Activated B cell treated with CpG ODN at 0.5 μM for 24 hours (primary cell): ENCODE data around the gene PTPRO. TPM values are rescaled to one million over a fixed set of nuclear protein-coding genes. Genes with fewer than 3 reads are reported as not detected.

Experiments used
- ATAC-seq: fragments of 200-7000 bp; cut with Tn5 transposase; one replicate; pipeline ENCODE4 v1.10.0; 2021; ENCODE audit warnings: low read depth, mild to moderate bottlenecking, moderate library complexity
- CTCF ChIA-PET: fragments of 350-600 bp; sonication (Branson Sonifier 250); formaldehyde crosslinking; loops from one replicate; lab custom pipeline; 2021; ENCODE audit warnings: antibody characterized with exemption; lab: Charles Lee
- POLR2A ChIA-PET: fragments of 350-600 bp; sonication (Branson Sonifier 250); formaldehyde crosslinking; loops from one replicate; lab custom pipeline; 2021; ENCODE audit warnings: antibody characterized with exemption; lab: Charles Lee
- DNase-seq: peaks from one replicate; pipeline ENCODE4 v3.0.0; 2022
- H3K27ac Mint-ChIP-seq: one replicate; pipeline ENCODE4 v1.8.0; 2020; ENCODE audit warnings: mixed read lengths
- H3K27me3 Mint-ChIP-seq: one replicate; pipeline ENCODE4 v1.8.0; 2021; ENCODE audit warnings: mixed read lengths
- H3K36me3 Mint-ChIP-seq: one replicate; pipeline ENCODE4 v1.8.0; 2021; ENCODE audit warnings: low read depth, mixed read lengths
- H3K4me1 Mint-ChIP-seq: one replicate; pipeline ENCODE4 v1.8.0; 2021; ENCODE audit warnings: mixed read lengths
- H3K4me3 Mint-ChIP-seq: one replicate; pipeline ENCODE4 v1.8.0; 2020; ENCODE audit warnings: mild to moderate bottlenecking, mixed read lengths
- H3K9me3 Mint-ChIP-seq: one replicate; pipeline ENCODE4 v1.8.0; 2020; ENCODE audit warnings: mixed read lengths
- CTCF ChIP-seq: fragments of 200-600 bp; IDR thresholded peaks from one replicate; pipeline ENCODE4 v1.8.0; 2022; ENCODE audit warnings: antibody characterized with exemption, mild to moderate bottlenecking
- intact Hi-C: fragments of 100-400 bp; cut with micrococcal nuclease; formaldehyde crosslinking; loops from one replicate; pipeline ENCODE4 v1.15.1; 2024
- total RNA-seq: library from RNA; stranded (reverse); gene quantifications from 2 replicates; pipeline ENCODE4 v1.2.3, GENCODE V29; 2022

The PTPRO gene
- total RNA-seq, 1 donor from 2014 or later: 23.9 TPM

- no peak for DNase-seq
- peak; percentile 83 for TF ChIP-seq CTCF
- H3K36me3 Mint-ChIP-seq: peaks cover 84% of the 10 kb centered on the region
- ChIA-PET POLR2A (interaction anchor here (0.7 to 1.4 kb wide), 7 partner anchors 37 to 1219 kb away, joined by 3 to 16 read pairs (median 4); partner anchors contain the start of genes ATF7IP and DERA), CTCF (interaction anchor here (0.5 to 11.6 kb wide), 30 partner anchors 10 to 1708 kb away, joined by 3 to 480 read pairs (median 4); partner anchors contain the start of gene DERA)
- H3K4me3 Mint-ChIP-seq: no peak overlapping the region
- no peaks in the 10 kb centered on the region for H3K27me3 Mint-ChIP-seq
- intact Hi-C loops: loop anchor here (1.0 to 10.0 kb wide), 6 partner anchors 13 to 430 kb away; partner anchors contain the start of gene RERG
- H3K27ac Mint-ChIP-seq: no peak overlapping the region
- no peaks in the 10 kb centered on the region for H3K9me3 Mint-ChIP-seq
- no peaks in the 10 kb centered on the region for H3K4me1 Mint-ChIP-seq
- peak; percentile 71 for ATAC-seq
These were observed 262.2 kb downstream of the PTPRO start for GRCh38 chr12:15584366-15585041.

GRCh38 chr12:15589328-15590032 is 267.2 kb downstream of the PTPRO start:
- H3K27me3 Mint-ChIP-seq: no peaks in the 10 kb centered on the region
- no peak overlapping the region for H3K4me3 Mint-ChIP-seq
- ChIA-PET CTCF (interaction anchor here (1.0 to 11.6 kb wide), 12 partner anchors 10 to 313 kb away, joined by 3 to 480 read pairs (median 4); no protein-coding TSS in a partner anchor), POLR2A (no interaction called here)
- DNase-seq (no peak), ATAC-seq (no peak)
- peaks cover 9% of the 10 kb centered on the region for H3K4me1 Mint-ChIP-seq
- H3K27ac Mint-ChIP-seq: peak overlapping the region; percentile 14
- H3K9me3 Mint-ChIP-seq: no peaks in the 10 kb centered on the region
- no peak for TF ChIP-seq CTCF
- intact Hi-C loops: loop anchor here (1.0 to 10.0 kb wide), 4 partner anchors 195 to 435 kb away; partner anchors contain the start of gene EPS8
- peaks cover 64% of the 10 kb centered on the region for H3K36me3 Mint-ChIP-seq

- Mint-ChIP-seq H3K27ac (peak overlapping the region; percentile 14), H3K4me1 (peaks cover 9% of the 10 kb centered on the region)
These were observed 268.0 kb downstream of the PTPRO start for GRCh38 chr12:15590180-15590826.

GRCh38 chr12:15591811-15592210 is 269.5 kb downstream of the PTPRO start:
- DNase-seq (no peak), ATAC-seq (no peak)
- H3K27ac Mint-ChIP-seq: no peak overlapping the region
- H3K4me1 Mint-ChIP-seq: peaks cover 9% of the 10 kb centered on the region
- no peak overlapping the region for H3K4me3 Mint-ChIP-seq
- POLR2A ChIA-PET: no interaction called here
- intact Hi-C loops: loop anchor here (10.0 kb wide), 1 partner anchor 193 kb away; the partner anchor contains the start of gene EPS8
- no peaks in the 10 kb centered on the region for H3K9me3 Mint-ChIP-seq
- CTCF ChIA-PET: interaction anchor here (1.4 to 4.2 kb wide), 4 partner anchors 60 to 307 kb away, joined by 4 to 46 read pairs (median 27); no protein-coding TSS in a partner anchor
- H3K27me3 Mint-ChIP-seq: no peaks in the 10 kb centered on the region
- H3K36me3 Mint-ChIP-seq: peaks cover 71% of the 10 kb centered on the region
- TF ChIP-seq CTCF: no peak

More at GRCh38 chr12:15590180-15590826, 268.0 kb downstream of the PTPRO start:
- H3K9me3 Mint-ChIP-seq: no peaks in the 10 kb centered on the region
- peak; percentile 98 for ATAC-seq
- ChIA-PET POLR2A (interaction anchor here (0.6 kb wide), 1 partner anchor 1406 kb away, joined by 4 read pairs; no protein-coding TSS in a partner anchor), CTCF (interaction anchor here (0.8 to 4.2 kb wide), 12 partner anchors 9 to 313 kb away, joined by 3 to 46 read pairs (median 4); no protein-coding TSS in a partner anchor)
- intact Hi-C loops: loop anchor here (1.0 to 10.0 kb wide), 3 partner anchors 194 to 309 kb away; partner anchors contain the start of gene EPS8
- peak overlapping the region; percentile 72 for H3K4me3 Mint-ChIP-seq
- peak; percentile 55 for TF ChIP-seq CTCF
- peak; percentile 22 for DNase-seq
- H3K36me3 Mint-ChIP-seq: peaks cover 65% of the 10 kb centered on the region
- no peaks in the 10 kb centered on the region for H3K27me3 Mint-ChIP-seq
